GM19467 (cell line): ENCODE data around the gene KRTAP5-5.
"Not testable (repeated sequence)": the region's sequence is repeated elsewhere in the genome, so short reads cannot be mapped to it uniquely, and the experiment has no call there.

Experiments used
- ATAC-seq: cut with Tn5 transposase; IDR thresholded peaks from one replicate; pipeline ENCODE4 v1.9.1; 2021; ENCODE audit warnings: mild to moderate bottlenecking, moderate library complexity; ENCODE audit not compliant: unreplicated experiment

The KRTAP5-5 gene

GRCh38 chr11:1654388-1655167 is 25.0 kb downstream of the KRTAP5-5 start:
- no peak for ATAC-seq

DNA sequence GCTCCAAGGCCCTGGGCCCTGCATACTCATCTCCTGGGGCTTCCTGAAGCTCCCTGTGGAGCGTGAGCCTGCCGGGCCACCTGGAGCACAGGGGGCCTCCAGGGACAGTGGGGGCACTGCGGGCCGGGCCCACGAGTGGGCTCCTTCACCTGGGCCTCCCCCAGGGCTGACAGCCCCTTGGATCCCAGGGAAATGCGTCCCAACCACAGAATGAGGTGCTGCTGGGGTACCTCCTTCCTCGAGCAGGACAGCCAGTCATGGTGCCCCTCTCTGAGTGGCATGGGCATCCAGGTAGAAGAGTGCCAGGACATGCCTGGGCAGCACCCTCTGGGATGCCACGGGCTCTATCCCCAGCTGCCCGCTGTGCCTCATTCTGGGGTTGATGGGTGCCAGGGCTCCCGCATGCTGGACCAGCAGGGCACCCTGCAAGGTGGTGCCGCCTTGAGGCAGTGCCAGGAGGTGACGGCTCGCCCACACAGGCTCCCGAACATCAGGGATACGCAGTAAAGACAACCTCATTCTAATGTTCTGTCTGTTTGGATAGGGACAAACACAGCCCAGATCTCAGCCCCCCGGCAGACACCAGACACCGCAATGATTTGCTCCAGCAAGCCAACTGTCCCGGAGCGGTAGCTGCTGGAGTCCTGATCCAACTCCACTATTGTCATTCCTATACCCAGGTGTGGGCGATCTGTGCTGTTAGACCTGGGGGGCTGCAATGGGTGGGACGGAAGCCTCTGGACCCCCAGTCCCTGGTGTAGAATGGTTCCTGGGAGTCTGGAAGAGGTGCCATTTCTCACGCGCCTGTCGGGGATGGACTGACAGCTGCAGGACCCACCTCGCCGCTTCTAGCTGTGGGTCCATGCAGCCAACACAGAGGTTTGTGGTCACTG is 25.8 kb downstream of the KRTAP5-5 start:
- ATAC-seq = no peak

DNA sequence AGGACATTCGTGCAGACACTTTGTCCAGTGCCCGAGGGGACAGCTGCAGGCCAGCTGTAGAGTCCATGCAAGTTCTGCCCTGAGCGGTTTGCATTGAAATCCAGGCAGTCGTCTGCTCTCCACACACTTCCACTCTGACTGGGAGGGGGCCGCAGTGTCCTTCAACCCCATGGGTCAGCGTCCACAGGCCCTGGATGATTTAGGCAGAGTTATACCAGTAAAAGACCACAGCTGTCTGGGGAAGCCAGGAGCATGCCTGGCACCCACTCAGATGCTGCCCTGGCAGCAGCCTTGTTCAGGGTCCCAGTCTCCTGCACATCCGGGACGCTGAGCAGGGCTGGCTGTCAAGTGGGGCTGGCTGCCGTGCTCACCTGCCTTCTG is 26.5 kb downstream of the KRTAP5-5 start:
- ATAC-seq = no peak

GRCh38 chr11:1656670-1657069 is 27.1 kb downstream of the KRTAP5-5 start:
- no peak for ATAC-seq

DNA sequence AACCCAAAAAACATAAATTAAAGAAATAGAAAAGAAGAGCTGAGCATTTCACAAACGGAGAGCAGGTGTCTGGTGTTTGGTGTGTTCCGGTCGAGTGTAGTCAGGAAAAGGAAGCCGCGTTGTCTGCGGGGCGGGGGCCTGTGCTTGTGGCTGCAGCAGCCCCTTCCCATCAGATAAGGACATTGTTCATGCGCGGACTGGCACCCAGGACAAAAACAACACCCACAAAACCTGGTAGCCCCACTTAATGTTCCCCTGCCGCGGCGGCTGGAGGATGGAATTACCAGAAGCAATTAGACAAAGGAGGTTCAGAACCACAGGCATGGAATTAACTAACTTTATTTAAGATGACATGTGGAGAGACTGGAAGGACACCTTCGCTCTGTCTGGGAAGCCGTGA is 29.9 kb downstream of the KRTAP5-5 start:
- ATAC-seq = no peak

GRCh38 chr11:1660111-1660867 is 30.7 kb downstream of the KRTAP5-5 start:
- ATAC-seq = no peak

- not testable (repeated sequence) for ATAC-seq
These were observed 32.1 kb downstream of the KRTAP5-5 start for GRCh38 chr11:1661454-1662269.

DNA sequence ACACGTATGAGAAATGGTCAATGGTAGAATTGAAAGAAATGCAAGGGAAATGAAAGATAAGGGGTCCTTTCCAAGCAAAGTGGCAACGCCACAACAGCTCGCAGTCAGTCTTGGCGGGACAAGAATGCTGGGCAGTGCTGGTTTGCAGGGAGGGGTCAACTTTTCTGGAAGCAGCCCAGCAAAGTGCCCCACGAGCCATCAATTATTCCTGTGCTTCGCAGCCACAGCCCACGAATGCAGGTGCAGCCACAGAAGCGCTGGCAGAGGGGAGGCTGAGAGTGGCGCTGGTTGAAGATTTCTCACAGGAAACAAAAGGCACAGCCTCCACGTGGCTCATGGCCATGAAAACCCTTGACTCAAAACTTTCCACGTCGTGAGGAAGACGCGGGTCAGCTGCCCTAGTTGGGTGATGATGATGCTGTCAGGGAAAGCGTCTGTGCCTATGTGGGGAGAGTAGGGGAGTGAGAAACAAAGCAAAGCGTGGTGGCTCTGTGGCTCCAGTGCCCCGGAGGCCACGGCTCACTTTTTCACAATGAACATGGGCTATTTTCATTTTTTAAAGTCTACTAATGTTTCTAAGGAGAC is 33.2 kb downstream of the KRTAP5-5 start:
- ATAC-seq = not testable (repeated sequence)

DNA sequence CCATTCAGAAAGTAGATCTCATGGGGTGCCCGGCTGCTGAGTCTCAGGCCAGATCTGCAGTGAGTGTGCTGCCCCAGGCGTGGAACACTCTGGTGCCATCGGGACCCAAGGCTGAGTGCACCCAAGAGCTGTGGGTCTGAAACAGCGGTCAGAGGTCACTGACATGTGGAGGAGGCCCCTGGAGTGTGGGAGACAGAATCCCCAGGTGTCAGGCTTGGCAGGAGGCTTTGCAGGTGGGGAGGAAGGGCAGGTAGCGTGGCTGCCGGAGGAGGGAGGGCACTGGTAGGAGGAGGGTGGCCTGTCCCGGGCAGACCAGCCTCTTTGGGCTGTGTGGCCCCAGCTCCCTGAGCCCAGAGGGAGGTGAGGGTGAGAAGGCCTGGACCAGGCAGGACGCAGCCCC is 35.7 kb downstream of the KRTAP5-5 start:
- no peak for ATAC-seq

DNA sequence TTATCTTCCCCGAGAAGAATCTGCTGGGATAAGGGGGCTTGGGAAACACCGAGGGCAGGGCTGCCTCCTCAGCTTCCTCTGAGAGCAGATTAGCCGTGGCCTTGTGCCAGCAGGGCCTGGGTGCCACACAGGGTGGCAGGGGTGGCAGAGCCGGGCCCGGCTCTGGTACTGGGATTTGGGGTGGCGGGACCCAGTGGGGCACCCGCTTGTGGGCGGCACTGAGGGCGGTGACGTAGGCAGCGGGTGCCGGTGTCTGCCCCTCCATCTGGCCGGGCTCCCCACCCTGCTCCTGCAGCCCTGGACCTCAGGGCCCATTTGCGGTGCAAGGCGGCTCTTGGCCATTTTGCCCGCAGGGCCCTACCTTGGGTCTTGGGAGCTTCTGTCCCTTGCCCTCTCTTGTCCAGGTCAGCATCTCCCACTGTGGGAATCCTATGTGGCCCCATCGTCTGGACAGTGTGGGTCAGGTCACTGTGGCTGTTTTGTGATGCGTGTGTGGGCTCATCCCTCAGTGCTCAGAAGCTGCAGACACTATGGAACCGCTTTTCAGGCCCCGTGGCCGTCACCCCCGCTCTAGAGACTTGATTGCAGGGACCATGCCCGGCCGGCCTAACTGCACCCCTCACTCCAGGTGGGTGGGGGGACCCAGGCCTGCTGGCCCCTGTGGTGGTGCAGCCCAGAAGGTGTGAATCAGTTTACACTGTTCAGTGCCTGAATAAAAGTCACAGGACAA is 37.7 kb downstream of the KRTAP5-5 start:
- ATAC-seq = no peak

DNA sequence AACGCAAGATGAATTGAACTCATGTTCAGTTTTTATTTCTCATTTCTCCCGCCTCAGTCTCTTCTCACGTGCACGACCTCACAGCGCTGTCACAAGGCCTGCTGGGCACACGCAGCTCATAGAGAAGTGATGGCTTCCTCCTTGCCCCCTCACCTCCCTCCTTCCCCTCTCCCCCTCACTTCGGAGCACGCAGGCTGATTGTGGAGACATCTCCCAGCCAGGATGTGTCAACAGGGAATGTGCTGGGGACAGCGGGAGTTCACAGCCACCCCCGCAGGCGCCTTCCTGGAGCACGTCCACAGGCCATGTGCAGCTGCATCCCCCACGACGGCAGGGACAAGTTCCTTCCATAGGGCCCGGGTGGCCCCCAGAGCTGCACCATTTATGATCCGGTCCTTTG is 38.3 kb downstream of the KRTAP5-5 start:
- no peak for ATAC-seq

DNA sequence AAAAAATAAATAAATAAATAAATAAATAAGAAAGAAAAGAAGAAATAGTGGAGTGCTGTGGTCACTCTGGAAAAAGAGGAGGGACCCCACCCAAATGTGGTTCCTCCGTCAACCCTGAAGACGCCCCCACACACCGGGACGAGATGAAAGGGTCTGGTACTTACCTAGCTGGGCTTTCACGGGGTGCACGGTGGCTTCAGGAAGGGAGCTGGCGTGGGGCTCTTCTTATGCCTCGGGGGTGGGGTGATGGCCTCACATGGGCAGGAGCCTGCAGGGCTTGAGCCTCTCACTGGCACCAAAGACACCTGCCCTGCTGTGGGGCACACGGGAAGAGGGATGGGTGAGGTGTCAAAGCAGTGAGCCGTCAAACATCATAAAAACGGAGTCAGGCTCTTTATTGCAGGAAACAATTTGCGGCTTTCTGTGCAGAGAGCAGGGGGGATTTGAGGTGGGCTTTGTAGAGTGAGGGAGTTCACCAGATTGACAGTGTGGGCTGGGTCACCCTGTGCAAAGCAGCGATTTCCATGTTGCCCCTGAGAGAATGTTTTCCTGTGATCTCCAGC is 39.4 kb downstream of the KRTAP5-5 start:
- ATAC-seq = no peak

DNA sequence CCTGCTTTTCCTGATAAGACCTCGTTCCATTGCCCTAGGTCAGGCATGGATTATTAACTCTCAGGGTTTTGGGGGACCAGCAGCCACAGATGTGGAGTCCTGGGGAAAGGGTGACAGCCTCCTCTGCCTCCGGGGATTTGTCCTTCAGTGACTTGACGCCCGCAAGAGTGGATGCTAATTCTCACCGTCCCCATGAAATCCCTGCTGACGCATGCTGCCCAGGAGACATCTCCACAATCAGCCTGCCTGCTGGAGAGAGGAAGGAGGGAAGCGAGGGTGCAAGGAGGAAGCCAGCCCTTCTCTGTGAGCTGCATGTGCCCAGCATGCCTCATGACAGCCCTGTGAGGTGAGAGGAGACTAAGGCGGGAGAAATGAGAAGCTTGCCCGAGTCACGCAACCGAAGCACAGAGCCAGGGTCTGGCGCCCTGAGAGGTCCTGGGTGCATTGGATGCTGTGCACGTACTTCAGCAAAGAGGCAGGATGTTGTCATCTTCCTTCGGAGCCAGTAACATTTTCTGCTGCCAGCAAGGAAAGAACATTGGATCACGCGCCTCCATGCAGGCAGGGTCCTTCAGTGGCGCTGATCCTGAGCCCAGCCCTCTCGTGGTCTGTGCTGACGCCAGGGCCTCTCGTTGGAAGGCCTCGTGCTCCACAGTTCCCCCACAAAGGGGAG is 40.1 kb downstream of the KRTAP5-5 start:
- ATAC-seq = no peak

GRCh38 chr11:1670457-1670856 is 40.9 kb downstream of the KRTAP5-5 start:
- not testable (repeated sequence) for ATAC-seq

GRCh38 chr11:1670905-1671371 is 41.4 kb downstream of the KRTAP5-5 start:
- ATAC-seq = no peak

DNA sequence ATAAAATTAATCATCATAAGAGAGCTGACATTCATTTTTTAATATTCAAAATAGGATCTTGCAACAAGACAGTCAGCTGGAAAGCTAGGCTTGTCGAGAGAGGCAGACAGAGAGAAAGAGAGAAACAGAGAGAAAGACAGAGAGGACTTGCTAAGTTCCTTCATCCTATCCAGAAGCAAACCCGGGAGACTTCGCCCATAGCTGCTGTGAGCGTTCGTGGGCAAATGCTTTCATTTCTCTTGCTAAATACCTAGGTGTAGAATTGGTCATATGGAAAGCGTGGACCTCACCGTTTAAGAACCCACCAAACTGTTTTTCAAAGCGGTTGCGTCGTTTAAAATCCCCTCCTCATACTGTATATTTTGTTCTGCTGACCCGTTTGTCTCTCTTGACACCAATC is 42.1 kb downstream of the KRTAP5-5 start:
- ATAC-seq = no peak

DNA sequence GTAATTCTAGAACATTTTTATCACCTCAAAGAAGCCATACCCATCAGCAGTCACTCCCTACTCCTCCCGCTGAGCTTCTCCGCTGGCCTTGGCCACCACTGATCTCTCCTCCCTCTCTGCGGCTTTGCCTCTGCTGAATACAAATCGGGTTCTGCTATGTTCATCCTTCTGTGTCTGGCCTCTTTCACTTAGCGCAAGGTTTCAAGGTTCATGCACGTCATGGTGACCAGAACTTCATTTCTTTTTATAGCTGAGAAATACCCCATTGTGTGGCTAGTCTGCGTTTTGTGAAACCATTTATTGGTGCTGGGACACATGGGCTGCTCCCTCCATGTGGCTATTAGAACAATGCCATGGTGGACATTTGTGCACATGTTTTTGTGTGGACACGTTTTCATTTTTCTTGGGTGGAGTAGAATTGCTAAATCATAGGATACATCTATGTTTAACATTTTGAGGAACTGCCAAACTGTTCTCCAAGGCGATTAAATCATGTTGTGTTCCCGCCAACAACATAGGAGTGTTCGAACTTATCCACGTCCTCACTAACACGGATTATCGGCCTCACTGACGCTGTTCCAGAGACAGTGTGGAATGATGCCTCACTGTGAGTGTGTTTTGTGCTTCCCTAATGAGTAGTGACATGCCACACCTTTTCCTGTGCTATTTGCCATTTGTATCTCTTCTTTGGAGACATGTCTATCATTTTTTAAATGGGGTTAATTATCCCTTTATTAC is 43.2 kb downstream of the KRTAP5-5 start:
- no peak for ATAC-seq
